GM18909 (cell line): ENCODE results near the gene BTBD10.
"Not testable (repeated sequence)": the region's sequence is repeated elsewhere in the genome, so short reads cannot be mapped to it uniquely, and the experiment has no call there.

Experiments
- ATAC-seq: cut with Tn5 transposase; IDR thresholded peaks from one replicate; pipeline ENCODE4 v1.9.1; 2021; ENCODE audit warnings: mild to moderate bottlenecking; ENCODE audit not compliant: unreplicated experiment, poor library complexity

The BTBD10 gene

GRCh38 chr11:13445588-13445987 is 17.4 kb downstream of the BTBD10 start:
- ATAC-seq = no peak

DNA sequence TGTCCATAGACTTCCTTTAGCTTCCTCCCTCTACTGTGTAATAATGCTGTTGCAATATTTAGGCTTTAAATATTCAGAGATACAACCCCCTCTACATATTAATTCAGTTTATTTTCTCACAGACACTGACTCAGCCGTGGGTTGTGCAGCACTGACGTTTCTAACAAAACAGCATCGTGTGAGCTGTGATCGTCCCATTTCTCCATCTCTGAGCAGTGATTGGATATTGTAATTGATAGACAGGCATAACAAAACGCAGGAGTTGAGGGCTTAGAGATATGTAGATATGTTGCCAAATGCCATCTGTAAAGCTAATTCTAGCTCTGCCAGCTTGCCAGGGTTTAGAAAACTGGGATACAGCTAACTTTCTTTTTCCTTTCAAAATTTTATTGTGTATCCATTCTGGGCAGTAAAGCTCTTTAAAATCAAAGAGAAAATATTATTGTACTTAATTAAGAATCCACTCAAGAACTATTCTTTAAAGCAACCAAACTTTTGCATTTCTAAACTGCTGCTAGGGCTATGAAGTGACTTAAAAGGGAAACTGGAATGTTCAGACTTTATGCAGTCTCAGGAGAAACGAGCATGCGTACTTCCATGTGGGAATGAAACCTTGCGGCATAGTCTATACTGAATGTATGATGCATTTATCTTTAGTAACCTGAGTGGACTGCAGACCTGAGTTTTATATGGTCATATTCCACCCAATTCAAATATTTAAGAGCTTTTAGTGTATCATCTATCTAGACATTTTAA is 22.7 kb downstream of the BTBD10 start:
- no peak for ATAC-seq

GRCh38 chr11:13438291-13438690 is 24.7 kb downstream of the BTBD10 start:
- no peak for ATAC-seq

DNA sequence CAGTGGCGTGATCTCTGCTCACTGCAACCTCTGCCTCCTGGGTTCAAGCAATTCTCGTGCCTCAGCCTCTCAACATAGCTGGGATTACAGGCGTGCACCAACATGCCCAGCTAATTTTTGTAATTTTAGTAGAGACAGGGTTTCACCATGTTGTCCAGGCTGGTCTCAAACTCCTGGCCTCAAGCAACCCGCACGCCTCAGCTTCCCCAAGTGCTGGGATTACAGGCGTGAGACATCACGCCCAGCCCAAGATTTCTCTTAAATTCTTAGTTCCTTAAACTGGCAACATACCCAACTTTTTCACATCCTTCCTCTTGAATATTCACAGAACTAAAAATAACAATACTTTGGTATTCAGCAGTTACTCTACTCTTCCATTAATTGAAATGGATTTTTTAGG is 26.2 kb downstream of the BTBD10 start:
- ATAC-seq = not testable (repeated sequence)

- ATAC-seq = no peak
Measured at GRCh38 chr11:13434247-13435205, 28.5 kb downstream of the BTBD10 start.

DNA sequence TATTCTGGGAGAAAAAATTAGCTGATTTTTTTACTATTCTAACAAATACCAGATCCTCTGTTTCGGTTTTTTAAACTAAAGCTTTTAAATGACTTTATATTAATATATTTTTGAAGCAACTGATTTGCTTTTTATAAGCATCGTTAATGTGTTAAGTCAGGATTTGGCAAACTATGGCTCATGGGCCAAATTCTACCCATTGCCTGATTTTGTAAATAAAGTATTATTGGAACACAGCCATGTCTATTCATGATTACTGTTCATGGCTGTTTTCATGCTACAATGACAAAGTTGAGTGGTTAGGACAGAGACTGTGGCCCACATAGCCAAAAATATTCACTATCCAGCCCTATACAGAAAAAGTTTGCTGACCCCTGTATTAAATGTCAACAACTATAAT is 29.6 kb downstream of the BTBD10 start:
- ATAC-seq = no peak

GRCh38 chr11:13429836-13430235 is 33.2 kb downstream of the BTBD10 start:
- ATAC-seq = no peak

DNA sequence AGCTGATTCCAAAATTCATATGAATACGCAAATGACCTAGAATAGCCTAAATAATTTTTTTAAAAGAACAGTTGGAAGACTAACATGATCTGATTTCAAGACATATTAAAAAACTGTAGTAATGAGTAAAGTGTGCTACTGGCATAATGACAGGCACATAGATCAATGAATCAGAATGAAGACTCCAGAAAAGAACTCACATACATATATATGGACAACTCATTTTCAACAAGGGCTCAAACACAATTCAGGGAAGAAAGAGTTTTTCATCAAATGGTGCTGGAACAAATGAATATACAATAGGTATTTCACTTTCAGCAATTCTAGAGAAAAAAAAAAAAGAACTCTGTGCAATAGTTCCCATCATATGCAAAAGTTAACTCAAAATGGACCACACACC is 33.7 kb downstream of the BTBD10 start:
- no peak for ATAC-seq

- ATAC-seq = no peak
Measured at GRCh38 chr11:13427440-13427839, 35.6 kb downstream of the BTBD10 start.

- ATAC-seq = no peak
Measured at GRCh38 chr11:13423372-13423771, 39.6 kb downstream of the BTBD10 start.

DNA sequence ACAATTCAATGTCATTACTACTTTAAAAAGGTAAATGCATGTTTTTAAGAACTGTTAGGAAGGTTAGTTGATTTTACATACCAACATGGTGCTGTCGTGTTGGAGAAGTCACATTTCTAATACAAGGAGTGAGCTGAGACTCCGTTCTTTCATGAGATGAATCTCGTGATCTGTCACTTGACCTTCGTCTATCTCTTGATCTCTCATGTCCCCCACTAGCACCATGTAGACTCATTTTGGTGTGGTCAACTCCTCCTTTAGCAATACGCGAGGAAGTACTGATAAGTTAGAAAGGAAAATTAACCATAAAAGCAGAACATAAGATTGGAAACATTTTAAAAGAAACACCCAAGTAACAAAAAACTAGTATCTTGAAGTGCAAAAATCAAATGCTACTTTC is 41.5 kb downstream of the BTBD10 start:
- no peak for ATAC-seq

- no peak for ATAC-seq
Measured at GRCh38 chr11:13415201-13415600, 47.8 kb downstream of the BTBD10 start.

GRCh38 chr11:13405220-13405619 is 57.8 kb downstream of the BTBD10 start:
- ATAC-seq = no peak

GRCh38 chr11:13398335-13398734 is 64.7 kb downstream of the BTBD10 start:
- not testable (repeated sequence) for ATAC-seq

- no peak for ATAC-seq
Measured at GRCh38 chr11:13391217-13391616, 71.8 kb downstream of the BTBD10 start.

DNA sequence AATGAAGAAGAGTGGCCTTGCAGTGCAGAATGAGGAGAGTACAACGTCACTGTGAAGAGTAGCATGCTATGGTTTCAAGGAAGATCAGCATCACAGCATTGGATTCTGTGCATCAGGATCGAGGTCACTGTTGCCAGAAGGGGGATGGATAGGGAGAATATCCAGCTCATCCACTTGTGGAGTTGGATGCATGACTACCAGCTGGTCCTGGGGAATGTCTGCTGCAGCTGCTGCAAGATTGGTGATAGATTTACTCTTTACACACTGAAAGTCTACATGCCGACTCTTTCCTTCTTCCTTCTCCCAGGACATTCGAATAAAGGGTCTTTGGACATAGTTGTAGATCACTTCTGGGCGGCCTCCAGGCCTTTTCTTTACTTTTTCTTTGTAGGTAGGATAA is 74.3 kb downstream of the BTBD10 start:
- ATAC-seq = no peak

DNA sequence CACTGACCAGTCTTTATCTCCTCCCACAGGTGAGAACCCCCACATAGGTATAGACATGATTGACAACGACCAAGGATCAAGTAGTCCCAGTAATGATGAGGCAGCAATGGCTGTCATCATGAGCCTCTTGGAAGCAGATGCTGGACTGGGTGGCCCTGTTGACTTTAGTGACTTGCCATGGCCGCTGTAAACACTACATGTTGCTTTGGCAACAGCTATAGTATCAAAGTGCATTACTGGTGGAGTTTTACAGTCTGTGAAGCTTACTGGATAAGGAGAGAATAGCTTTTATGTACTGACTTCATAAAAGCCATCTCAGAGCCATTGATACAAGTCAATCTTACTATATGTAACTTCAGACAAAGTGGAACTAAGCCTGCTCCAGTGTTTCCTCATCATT is 76.5 kb downstream of the BTBD10 start:
- ATAC-seq = no peak

DNA sequence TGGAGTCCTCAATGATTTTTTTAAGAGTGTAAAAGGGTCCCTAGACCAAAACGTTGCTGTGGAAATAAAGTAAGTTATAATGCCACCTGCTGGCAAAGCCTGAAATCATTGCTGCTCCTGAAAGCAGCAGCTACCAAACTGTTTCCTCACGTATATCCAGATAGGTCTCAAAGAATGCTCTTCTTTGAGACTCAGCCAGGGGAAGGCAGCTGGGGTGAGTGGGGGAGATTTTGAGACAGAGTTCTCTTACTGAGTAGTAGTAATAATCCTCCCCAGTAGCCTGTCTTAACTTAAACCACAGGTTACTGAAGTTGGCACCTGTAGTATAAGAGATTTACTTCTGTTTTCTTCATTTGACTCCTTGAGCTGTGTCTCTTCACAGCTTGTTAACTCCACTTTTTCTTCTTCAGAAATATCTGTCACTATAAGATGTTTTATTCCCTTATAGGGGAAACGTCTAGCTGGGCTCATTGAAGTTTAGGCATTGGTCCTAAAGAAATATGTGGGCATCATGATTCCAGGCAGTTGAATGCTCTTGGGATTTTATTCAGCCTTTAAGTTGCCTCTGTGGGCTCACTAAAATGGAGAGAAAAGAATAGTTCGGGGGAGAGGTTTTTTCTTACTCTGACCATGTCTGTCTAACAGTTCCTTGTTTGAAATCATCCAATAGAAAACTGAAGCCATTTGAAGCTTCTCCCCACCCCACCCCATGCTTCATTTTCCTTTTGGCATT is 77.9 kb downstream of the BTBD10 start:
- ATAC-seq = peak; percentile 59

- ATAC-seq = no peak
Measured at GRCh38 chr11:13382751-13383150, 80.3 kb downstream of the BTBD10 start.

- no peak for ATAC-seq
Measured at GRCh38 chr11:13380731-13381130, 82.3 kb downstream of the BTBD10 start.

DNA sequence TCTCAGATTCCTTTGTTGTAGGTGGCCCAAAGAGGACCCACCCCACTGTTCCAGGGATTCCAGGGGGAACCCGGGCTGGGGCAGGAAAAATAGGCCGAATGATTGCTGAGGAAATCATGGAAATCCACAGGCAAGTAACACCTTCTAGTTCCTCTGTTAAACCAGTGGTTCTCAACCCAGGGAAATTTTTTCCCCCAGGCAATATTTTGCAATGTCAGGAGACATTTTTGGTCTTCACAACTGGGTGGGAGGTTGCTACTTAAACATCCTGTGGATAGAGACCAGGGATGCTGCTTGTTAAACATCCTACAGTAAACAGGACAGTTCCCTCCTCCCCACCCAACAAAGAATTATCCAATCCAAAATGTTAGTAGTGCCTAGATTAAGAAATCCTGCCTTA is 84.7 kb downstream of the BTBD10 start:
- ATAC-seq = no peak
